IMR-90 (cell line): Measurements from ENCODE around the gene TLCD5. TPM values are rescaled to one million over a fixed set of nuclear protein-coding genes. Genes with fewer than 3 reads are reported as not detected.

Experiments used
- ATAC-seq: fragments of 200-7000 bp; cut with Tn5 transposase; 2 replicates; pipeline ENCODE4 v1.9.1; 2020; ENCODE audit warnings: low read depth, mild to moderate bottlenecking, moderate library complexity
- BruUV-seq: library from RNA; stranded (reverse); fragments of 400-500 nt; replicated peaks from 2 replicates; lab custom pipeline; 2021; lab: Mats Ljungman, UMichigan
- CTCF ChIA-PET: fragments of 300-600 bp; formaldehyde crosslinking; extraction: SDS; loops from one replicate; lab custom pipeline; 2021; ENCODE audit warnings: antibody characterized with exemption; lab: Yijun Ruan, JAX
- POLR2A ChIA-PET: fragments of 300-600 bp; sonication (Branson Sonifier 250); formaldehyde crosslinking; loops from one replicate; lab custom pipeline; 2022; ENCODE audit warnings: antibody characterized with exemption; ENCODE audit not compliant: unreplicated experiment; lab: Charles Lee
- DNase-seq: peaks from one replicate; pipeline ENCODE4 v3.0.0; 2013
- H2AFZ ChIP-seq: replicated peaks from 2 replicates; pipeline ENCODE3; 2013; ENCODE audit warnings: low read length, mild to moderate bottlenecking; ENCODE audit not compliant: poor library complexity
- H2AK5ac ChIP-seq: 2 replicates; pipeline ENCODE4 v1.6.1; 2013; ENCODE audit warnings: low read depth, low read length, inconsistent platforms
- H2AK9ac ChIP-seq: replicated peaks from 2 replicates; pipeline ENCODE3; 2013; ENCODE audit warnings: mild to moderate bottlenecking, low read depth, low read length, moderate library complexity; ENCODE audit not compliant: poor library complexity
- H2BK120ac ChIP-seq: 2 replicates; pipeline ENCODE4 v1.6.1; 2013; ENCODE audit warnings: low read depth, low read length, inconsistent platforms
- H2BK15ac ChIP-seq: 3 replicates; pipeline ENCODE4 v1.6.1; 2013; ENCODE audit warnings: low read depth, low read length, inconsistent platforms
- H2BK20ac ChIP-seq: 2 replicates; pipeline ENCODE4 v1.6.1; 2013; ENCODE audit warnings: low read depth, mild to moderate bottlenecking, inconsistent platforms, low read length, moderate library complexity
- H2BK5ac ChIP-seq: 2 replicates; pipeline ENCODE4 v1.6.1; 2013; ENCODE audit warnings: mild to moderate bottlenecking, low read depth, low read length, inconsistent platforms; ENCODE audit not compliant: poor library complexity, severe bottlenecking
- H3K14ac ChIP-seq: replicated peaks from 2 replicates; pipeline ENCODE4 v1.6.1; 2013; ENCODE audit warnings: low read depth, low read length, inconsistent platforms
- H3K18ac ChIP-seq: 2 replicates; pipeline ENCODE4 v1.6.1; 2013; ENCODE audit warnings: low read depth, low read length, control low read depth
- H3K23ac ChIP-seq: 2 replicates; pipeline ENCODE4 v1.6.1; 2013; ENCODE audit warnings: low read depth, low read length, inconsistent platforms
- H3K27ac ChIP-seq: 2 replicates; pipeline ENCODE4 v1.5.1; 2013; ENCODE audit warnings: mild to moderate bottlenecking, control low read depth, low read length; ENCODE audit not compliant: insufficient read depth
- H3K27me3 ChIP-seq: 2 replicates; pipeline ENCODE4 v1.6.1; 2013; ENCODE audit warnings: low read length; ENCODE audit not compliant: control insufficient read depth, insufficient read depth
- H3K36me3 ChIP-seq: 2 replicates; pipeline ENCODE4 v1.6.1; 2013; ENCODE audit warnings: low read length, mixed read lengths; ENCODE audit not compliant: control insufficient read depth, insufficient read depth
- H3K4ac ChIP-seq: 2 replicates; pipeline ENCODE4 v1.6.1; 2013; ENCODE audit warnings: low read depth, low read length, inconsistent platforms
- H3K4me1 ChIP-seq: 2 replicates; pipeline ENCODE4 v1.6.1; 2013; ENCODE audit warnings: low read length, mixed read lengths; ENCODE audit not compliant: control insufficient read depth, insufficient read depth
- H3K4me2 ChIP-seq: 2 replicates; pipeline ENCODE4 v1.6.1; 2013; ENCODE audit warnings: low read depth, mild to moderate bottlenecking, control low read depth, low read length, moderate library complexity
- H3K4me3 ChIP-seq: 2 replicates; pipeline ENCODE4 v1.5.1; 2013; ENCODE audit warnings: low read depth, mild to moderate bottlenecking, control low read depth, low read length, moderate library complexity; ENCODE audit not compliant: insufficient read depth
- H3K56ac ChIP-seq: 2 replicates; pipeline ENCODE4 v1.6.1; 2013; ENCODE audit warnings: low read length, inconsistent platforms; ENCODE audit not compliant: insufficient read depth; ENCODE audit errors: extremely low read depth
- H3K79me1 ChIP-seq, 2 experiments: 2 replicates each; pipeline ENCODE4 v1.6.1; 2013; ENCODE audit warnings: low read length in 2 of 2, inconsistent platforms in 1 of 2, low read depth in 1 of 2
- H3K9ac ChIP-seq: 2 replicates; pipeline ENCODE4 v1.6.1; 2013; ENCODE audit warnings: low read depth, low read length, control low read depth
- H3K9me1 ChIP-seq: 2 replicates; pipeline ENCODE4 v1.6.1; 2013; ENCODE audit warnings: low read length, inconsistent platforms; ENCODE audit not compliant: insufficient read depth
- H3K9me3 ChIP-seq: 2 replicates; pipeline ENCODE4 v1.6.1; 2013; ENCODE audit warnings: low read length; ENCODE audit not compliant: control insufficient read depth, insufficient read depth
- H4K20me1 ChIP-seq: 2 replicates; pipeline ENCODE4 v1.6.1; 2013; ENCODE audit warnings: low read length, inconsistent platforms; ENCODE audit not compliant: insufficient read depth
- H4K5ac ChIP-seq: 2 replicates; pipeline ENCODE4 v1.6.1; 2013; ENCODE audit warnings: mild to moderate bottlenecking, low read depth, low read length, control low read depth
- H4K8ac ChIP-seq, 2 experiments: 2 replicates each; pipeline ENCODE4 v1.6.1; 2013; ENCODE audit warnings: low read depth in 2 of 2, low read length in 2 of 2, control low read depth in 1 of 2, inconsistent platforms in 1 of 2
- H4K91ac ChIP-seq: 2 replicates; pipeline ENCODE4 v1.6.1; 2013; ENCODE audit warnings: low read depth, low read length, inconsistent platforms; ENCODE audit not compliant: insufficient read depth
- BHLHE40 ChIP-seq: fragments of 150-350 bp; IDR thresholded peaks from 2 replicates; pipeline ENCODE4 v1.6.1; 2016; ENCODE audit warnings: mild to moderate bottlenecking, low read depth, low read length
- CEBPB ChIP-seq: IDR thresholded peaks from 2 replicates; pipeline ENCODE4 v1.6.1; 2012; ENCODE audit warnings: low read depth, low read length, improper control_type of control experiment
- RCOR1 ChIP-seq: IDR thresholded peaks from 2 replicates; pipeline ENCODE4 v1.6.1; 2012; ENCODE audit warnings: mild to moderate bottlenecking, low read length, improper control_type of control experiment; ENCODE audit not compliant: insufficient replicate concordance
- WGBS, 2 experiments: methylation state at CpG; one replicate each; pipeline versions ENCODE4 v1.1.5 to v1.1.7; 2013; ENCODE audit warnings: missing lambda C conversion rate in 2 of 2; ENCODE audit not compliant: insufficient read length in 1 of 2; ENCODE audit errors: extremely low coverage in 2 of 2; 5-methylcytosine and 5-hydroxymethylcytosine counted together
- dilution Hi-C: fragments of 300-500 bp; cut with HindIII; formaldehyde crosslinking; loops from one replicate; pipeline ENCODE4 v1.14.3; 2018; ENCODE audit warnings: low sequenced_read_pairs; ENCODE audit not compliant: unreplicated experiment
- in situ Hi-C: fragments of 300-500 bp; cut with MboI; formaldehyde crosslinking; loops from 3 replicates; pipeline ENCODE4 v1.14.3; 2019; ENCODE audit warnings: low sequenced_read_pairs, inconsistent platforms, mixed read lengths
- intact Hi-C: fragments of 100-400 bp; cut with micrococcal nuclease; formaldehyde crosslinking; loops from 2 replicates; pipeline ENCODE4 v1.10.0; 2022
- polyA plus RNA-seq, 3 experiments: library from polyadenylated mRNA; depleted of rRNA; stranded (reverse); fragments of >200 nt; gene quantifications; 2 replicates each; pipeline ENCODE4 v1.2.3, GENCODE V29; 2012; ENCODE audit warnings: low replicate concordance in 1 of 3
- total RNA-seq: library from RNA; depleted of rRNA; stranded (reverse); fragments of >200 nt; gene quantifications from 2 replicates; pipeline ENCODE4 v1.2.3, GENCODE V29; 2012
- TF ChIP-seq, protein P1 (sequence below): fragments of 150-350 bp; IDR thresholded peaks from 2 replicates; pipeline ENCODE4 v1.6.1; 2016; ENCODE audit warnings: low read depth, mild to moderate bottlenecking, low read length, moderate library complexity, borderline replicate concordance

The TLCD5 gene
- total and polyA plus RNA-seq, 2 of the 4 experiments (the other 2 are of a cell fraction): 9.5 to 11.5 TPM

DNA sequence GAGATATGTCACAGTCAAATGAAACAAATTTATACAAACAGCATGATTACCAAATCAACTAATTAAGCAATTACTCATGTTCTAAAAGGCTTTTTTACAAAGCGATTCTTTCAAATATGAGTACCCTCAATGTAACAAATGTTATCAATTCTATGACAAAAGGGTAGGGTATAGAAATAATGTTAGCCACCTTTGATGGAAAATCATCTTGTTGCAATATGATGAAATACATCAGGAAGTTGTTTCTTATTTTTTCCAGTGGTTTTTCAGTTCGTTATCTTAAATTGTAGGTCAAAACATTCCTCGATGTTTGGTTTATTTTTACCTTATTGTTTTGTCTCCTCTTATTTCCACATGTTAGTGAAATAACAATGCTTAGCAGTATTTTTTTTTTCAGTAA lies 17.6 kb downstream of the TLCD5 start:
- H3K4me1 ChIP-seq: peaks cover 6% of the 10 kb centered on the region
- ChIA-PET POLR2A (no interaction called here), CTCF (interaction anchor here (1.0 kb wide), 1 partner anchor 44 kb away, joined by 3 read pairs; no protein-coding TSS in a partner anchor)
- ATAC-seq: no peak
- no peak overlapping the region for H3K4me2 ChIP-seq
- dilution Hi-C loops (no loop called here), in situ Hi-C loops (loop anchor here (25.0 kb wide), 1 partner anchor 95 kb away; no protein-coding TSS in a partner anchor), intact Hi-C loops (no loop called here)
- no peak for DNase-seq
- no peak overlapping the region for H2AFZ ChIP-seq
- no peaks in the 10 kb centered on the region for H3K9me3 ChIP-seq
- H2BK120ac ChIP-seq: no peak overlapping the region
- 0 out of 2 replicates have a peak, but pooled peaks have one; percentile 17 for TF ChIP-seq CEBPB
- no peak for TF ChIP-seq BHLHE40
- TF ChIP-seq, protein P1, sequence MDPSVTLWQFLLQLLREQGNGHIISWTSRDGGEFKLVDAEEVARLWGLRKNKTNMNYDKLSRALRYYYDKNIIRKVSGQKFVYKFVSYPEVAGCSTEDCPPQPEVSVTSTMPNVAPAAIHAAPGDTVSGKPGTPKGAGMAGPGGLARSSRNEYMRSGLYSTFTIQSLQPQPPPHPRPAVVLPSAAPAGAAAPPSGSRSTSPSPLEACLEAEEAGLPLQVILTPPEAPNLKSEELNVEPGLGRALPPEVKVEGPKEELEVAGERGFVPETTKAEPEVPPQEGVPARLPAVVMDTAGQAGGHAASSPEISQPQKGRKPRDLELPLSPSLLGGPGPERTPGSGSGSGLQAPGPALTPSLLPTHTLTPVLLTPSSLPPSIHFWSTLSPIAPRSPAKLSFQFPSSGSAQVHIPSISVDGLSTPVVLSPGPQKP: no peak
- no peak for TF ChIP-seq RCOR1
- no CpG with 5 or more reads among the region's 3 CpGs for WGBS, 2 experiments
- H3K18ac ChIP-seq: no peak overlapping the region
- no peak overlapping the region for H3K14ac ChIP-seq
- H2BK20ac ChIP-seq: no peak overlapping the region
- H4K91ac ChIP-seq: no peak overlapping the region
- peaks cover 82% of the 10 kb centered on the region for H4K20me1 ChIP-seq
- no peak overlapping the region for H3K56ac ChIP-seq
- no peak overlapping the region for H2BK5ac ChIP-seq
- no peak overlapping the region for H2AK5ac ChIP-seq
- peaks cover 7% of the 10 kb centered on the region for H3K9me1 ChIP-seq
- H3K79me1 ChIP-seq: peaks cover 0 to 46% of the 10 kb centered on the region in 2 experiments; a peak in 2 of 4 replicates
- no peak overlapping the region for H3K23ac ChIP-seq
- no peaks in the 10 kb centered on the region for H3K36me3 ChIP-seq
- H3K4ac ChIP-seq: no peak overlapping the region
- no TSS peak for BruUV-seq
- H4K5ac ChIP-seq: no peak overlapping the region
- H2AK9ac ChIP-seq: no peak overlapping the region
- H3K27me3 ChIP-seq: no peaks in the 10 kb centered on the region
- H3K27ac ChIP-seq: no peak overlapping the region
- no peak overlapping the region for H3K9ac ChIP-seq
- H3K4me3 ChIP-seq: no peak overlapping the region
- H2BK15ac ChIP-seq: no peak overlapping the region
- no peak overlapping the region for H4K8ac ChIP-seq
